Measurements from ENCODE around the gene ZNF253. TPM values are rescaled to one million over a fixed set of nuclear protein-coding genes. Genes with fewer than 3 reads are reported as not detected.
"Not testable (repeated sequence)": the region's sequence is repeated elsewhere in the genome, so short reads cannot be mapped to it uniquely, and the experiment has no call there.

The ZNF253 gene
- polyA plus RNA-seq, 2 donors = 1.5 to 1.8 TPM

- H3K9me3 ChIP-seq (ENCODE audit: control insufficient read depth in 2 of 2, insufficient read depth in 1 of 2, low read depth in 1 of 2, low read length in 1 of 2) = peaks cover 2 to 18% of the 10 kb centered on the region in 2 donors
- H3K36me3 ChIP-seq (ENCODE audit: control insufficient read depth in 2 of 2, insufficient read depth in 2 of 2, low read length in 1 of 2); H3K4me1 ChIP-seq (ENCODE audit: control insufficient read depth in 2 of 2, insufficient read depth in 2 of 2, low read length in 1 of 2); H3K27ac ChIP-seq (ENCODE audit: low read depth in 2 of 2, low read length in 1 of 2); H3K27me3 ChIP-seq (ENCODE audit: control insufficient read depth in 1 of 2, insufficient read depth in 2 of 2, low read length in 2 of 2); H3K4me3 ChIP-seq (ENCODE audit: low read depth in 1 of 2, low read length in 2 of 2): not testable (repeated sequence)
- 93 to 95% methylated on average over 3 of the region's 3 CpGs for WGBS, 2 donors
Measured at GRCh38 chr19:19933432-19934314, 68.0 kb downstream of the ZNF253 start.

- Histone ChIP-seq H3K36me3 (ENCODE audit: control insufficient read depth in 2 of 2, insufficient read depth in 2 of 2, low read length in 1 of 2) (no peaks in the 10 kb centered on the region), H3K4me1 (ENCODE audit: control insufficient read depth in 2 of 2, insufficient read depth in 2 of 2, low read length in 1 of 2) (no peaks in the 10 kb centered on the region), H3K27ac (ENCODE audit: low read depth in 2 of 2, low read length in 1 of 2) (no peak overlapping the region), H3K9me3 (ENCODE audit: control insufficient read depth in 2 of 2, insufficient read depth in 1 of 2, low read depth in 1 of 2, low read length in 1 of 2) (peaks cover 2 to 10% of the 10 kb centered on the region in 2 donors), H3K4me3 (ENCODE audit: low read depth in 1 of 2, low read length in 2 of 2) (no peak overlapping the region), H3K27me3 (ENCODE audit: control insufficient read depth in 1 of 2, insufficient read depth in 2 of 2, low read length in 2 of 2) (no peaks in the 10 kb centered on the region)
- 93 to 97% methylated on average over 2 of the region's 2 CpGs for WGBS, 2 donors
Measured at GRCh38 chr19:19937403-19937802, 71.7 kb downstream of the ZNF253 start.

GRCh38 chr19:19938449-19938848, 72.8 kb downstream of the ZNF253 start:
- Histone ChIP-seq H3K27ac (ENCODE audit: low read depth in 2 of 2, low read length in 1 of 2) (no peak overlapping the region), H3K4me1 (ENCODE audit: control insufficient read depth in 2 of 2, insufficient read depth in 2 of 2, low read length in 1 of 2) (no peaks in the 10 kb centered on the region), H3K9me3 (ENCODE audit: control insufficient read depth in 2 of 2, insufficient read depth in 1 of 2, low read depth in 1 of 2, low read length in 1 of 2) (peaks cover 2 to 10% of the 10 kb centered on the region in 2 donors), H3K4me3 (ENCODE audit: low read depth in 1 of 2, low read length in 2 of 2) (no peak overlapping the region), H3K36me3 (ENCODE audit: control insufficient read depth in 2 of 2, insufficient read depth in 2 of 2, low read length in 1 of 2) (no peaks in the 10 kb centered on the region), H3K27me3 (ENCODE audit: control insufficient read depth in 1 of 2, insufficient read depth in 2 of 2, low read length in 2 of 2) (no peaks in the 10 kb centered on the region)
- WGBS, 2 donors = 26 to 29% methylated on average over 2 of the region's 2 CpGs

- WGBS, 2 donors = 82 to 84% methylated on average over 8 of the region's 8 CpGs
- no peak overlapping the region for H3K4me3 ChIP-seq (ENCODE audit: low read depth in 1 of 2, low read length in 2 of 2)
- H3K36me3 ChIP-seq (ENCODE audit: control insufficient read depth in 2 of 2, insufficient read depth in 2 of 2, low read length in 1 of 2) = no peaks in the 10 kb centered on the region
- H3K27ac ChIP-seq (ENCODE audit: low read depth in 2 of 2, low read length in 1 of 2) = no peak overlapping the region
- H3K27me3 ChIP-seq (ENCODE audit: control insufficient read depth in 1 of 2, insufficient read depth in 2 of 2, low read length in 2 of 2) = no peaks in the 10 kb centered on the region
- H3K4me1 ChIP-seq (ENCODE audit: control insufficient read depth in 2 of 2, insufficient read depth in 2 of 2, low read length in 1 of 2) = no peaks in the 10 kb centered on the region
- peaks cover 0 to 3% of the 10 kb centered on the region in 2 donors for H3K9me3 ChIP-seq (ENCODE audit: control insufficient read depth in 2 of 2, insufficient read depth in 1 of 2, low read depth in 1 of 2, low read length in 1 of 2)
Measured at GRCh38 chr19:19943848-19944582, 78.3 kb downstream of the ZNF253 start.

Other genes with a start within 250 kb of the ZNF253 start
- 1 to 10 TPM; 1.4 to 3.9 TPM for gene PBX4, start 247.2 kb upstream of the ZNF253 start, polyA plus RNA-seq
- 10 to 100 TPM in 1 of 2 donors, 1 to 10 TPM in 1; 8.3 to 10.3 TPM for gene LPAR2, start 237.7 kb upstream of the ZNF253 start, polyA plus RNA-seq
- gene GMIP, start 222.2 kb upstream of the ZNF253 start, polyA plus RNA-seq = 10 to 100 TPM in 1 of 2 donors, 1 to 10 TPM in 1; 6.3 to 10.5 TPM
- 10 to 100 TPM; 29.2 to 39.8 TPM for gene ATP13A1, start 202.2 kb upstream of the ZNF253 start, polyA plus RNA-seq
- 10 to 100 TPM; 10.4 to 12.2 TPM for gene ZNF101, start 197.0 kb upstream of the ZNF253 start, polyA plus RNA-seq
- 1 to 10 TPM; 2.2 to 2.3 TPM for gene ZNF14, start 132.8 kb upstream of the ZNF253 start, polyA plus RNA-seq
- gene ZNF506, start 44.1 kb upstream of the ZNF253 start, polyA plus RNA-seq = 1 to 10 TPM; 3.4 to 5.1 TPM
- 1 to 10 TPM; 1.8 TPM for gene ZNF93, start 35.1 kb downstream of the ZNF253 start, polyA plus RNA-seq
- gene ZNF682, start 173.6 kb downstream of the ZNF253 start, polyA plus RNA-seq = 1 to 10 TPM; 2.7 to 6.2 TPM
- 1 to 10 TPM; 1.0 to 2.3 TPM for gene ZNF90, start 212.1 kb downstream of the ZNF253 start, polyA plus RNA-seq